Cardiac muscle cell (in vitro differentiated cells and primary cell): ENCODE results near the gene TBC1D10B. TPM values are rescaled to one million over a fixed set of nuclear protein-coding genes. Genes with fewer than 3 reads are reported as not detected.

ENCODE experiments used
- DNase-seq, 2 donors: peaks; one replicate each; pipeline versions ENCODE4 v3.0.0 to v3.0.0-alpha.2; 2010 to 2017; ENCODE audit warnings: low read depth in 1 of 2, low spot score in 1 of 2
- H3K27ac ChIP-seq: fragments of 200-600 bp; sonication (generic); 2 replicates; pipeline ENCODE4 v1.5.1; 2016
- H3K27me3 ChIP-seq: fragments of 200-600 bp; sonication (generic); 2 replicates; pipeline ENCODE4 v1.6.0; 2016; ENCODE audit warnings: control low read depth
- H3K36me3 ChIP-seq: fragments of 200-600 bp; sonication (generic); 2 replicates; pipeline ENCODE4 v1.5.1; 2016; ENCODE audit warnings: control low read depth
- H3K4me1 ChIP-seq: fragments of 200-600 bp; sonication (generic); 2 replicates; pipeline ENCODE4 v1.8.1; 2017; ENCODE audit warnings: low read depth, mild to moderate bottlenecking, mixed run types
- H3K4me3 ChIP-seq: fragments of 200-600 bp; sonication (generic); 2 replicates; pipeline ENCODE4 v1.5.1; 2016; ENCODE audit warnings: mild to moderate bottlenecking
- H3K9me3 ChIP-seq: fragments of 200-600 bp; sonication (generic); 2 replicates; pipeline ENCODE4 v1.5.1; 2017; ENCODE audit warnings: low read depth, mild to moderate bottlenecking, control low read depth
- CTCF ChIP-seq: IDR thresholded peaks from 2 replicates; pipeline ENCODE4 v1.5.1; 2012; ENCODE audit warnings: low read depth, mild to moderate bottlenecking, low read length
- polyA plus RNA-seq: library from polyadenylated mRNA; unstranded; fragments of >200 nt; fragmentation: Nextera tagmentation; extraction: Ambion mirVana; gene quantifications from 2 replicates; pipeline ENCODE4 v1.2.1, GENCODE V29; 2016
- total RNA-seq: library from RNA; depleted of rRNA; stranded (reverse); fragments of >200 nt; gene quantifications from 2 replicates; pipeline ENCODE4 v1.2.3, GENCODE V29; 2016

Gene TBC1D10B
- total and polyA plus RNA-seq, 2 experiments from 2014 or later: 39.9 to 58.4 TPM

DNA sequence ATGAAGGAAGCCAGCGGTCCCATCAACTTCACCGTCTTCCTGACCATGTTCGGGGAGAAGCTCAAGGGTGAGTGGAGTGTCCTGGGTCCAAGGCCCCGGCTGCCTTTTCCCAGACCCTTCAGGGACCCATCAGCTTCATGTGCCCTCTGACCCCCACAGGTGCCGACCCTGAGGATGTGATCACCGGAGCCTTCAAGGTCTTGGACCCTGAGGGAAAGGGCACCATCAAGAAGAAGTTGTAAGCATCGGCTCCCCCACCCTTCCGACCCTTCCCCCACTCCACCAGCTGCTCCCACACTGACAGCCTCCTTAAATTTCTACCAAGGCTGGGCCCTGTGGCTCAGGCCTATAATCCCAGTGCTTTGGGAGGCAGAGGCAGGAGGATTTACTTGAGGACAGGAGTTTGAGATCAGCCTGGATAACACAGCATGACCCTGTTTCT is 6.2 kb upstream of the TBC1D10B start:
- peaks cover 23% of the 10 kb centered on the region for H3K4me1 ChIP-seq
- no peak overlapping the region for H3K4me3 ChIP-seq
- H3K27me3 ChIP-seq: no peaks in the 10 kb centered on the region
- no peak for DNase-seq
- H3K27ac ChIP-seq: peak overlapping the region; percentile 98
- no peaks in the 10 kb centered on the region for H3K36me3 ChIP-seq
- TF ChIP-seq CTCF: no peak
- no peaks in the 10 kb centered on the region for H3K9me3 ChIP-seq

DNA sequence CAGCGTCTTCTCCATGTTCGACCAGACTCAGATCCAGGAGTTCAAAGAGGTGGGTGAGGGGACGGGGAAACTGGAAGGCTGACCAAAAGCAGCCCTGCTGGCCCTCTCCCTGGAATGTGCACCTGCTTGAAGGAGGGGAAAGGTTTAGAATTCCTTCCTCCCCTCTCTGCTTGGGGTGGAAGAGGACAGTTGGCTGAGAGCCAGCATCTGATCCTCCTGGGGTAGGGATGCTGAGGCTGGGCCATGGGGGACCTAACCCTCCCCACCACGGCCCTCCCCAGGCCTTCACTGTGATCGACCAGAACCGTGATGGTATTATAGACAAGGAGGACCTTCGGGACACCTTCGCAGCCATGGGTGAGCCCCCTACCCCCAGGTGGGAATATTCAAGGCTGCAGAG is 5.6 kb upstream of the TBC1D10B start:
- DNase-seq: no peak
- peaks cover 25% of the 10 kb centered on the region for H3K4me1 ChIP-seq
- H3K4me3 ChIP-seq: no peak overlapping the region
- no peaks in the 10 kb centered on the region for H3K27me3 ChIP-seq
- no peaks in the 10 kb centered on the region for H3K9me3 ChIP-seq
- no peaks in the 10 kb centered on the region for H3K36me3 ChIP-seq
- TF ChIP-seq CTCF: no peak
- H3K27ac ChIP-seq: no peak overlapping the region

DNA sequence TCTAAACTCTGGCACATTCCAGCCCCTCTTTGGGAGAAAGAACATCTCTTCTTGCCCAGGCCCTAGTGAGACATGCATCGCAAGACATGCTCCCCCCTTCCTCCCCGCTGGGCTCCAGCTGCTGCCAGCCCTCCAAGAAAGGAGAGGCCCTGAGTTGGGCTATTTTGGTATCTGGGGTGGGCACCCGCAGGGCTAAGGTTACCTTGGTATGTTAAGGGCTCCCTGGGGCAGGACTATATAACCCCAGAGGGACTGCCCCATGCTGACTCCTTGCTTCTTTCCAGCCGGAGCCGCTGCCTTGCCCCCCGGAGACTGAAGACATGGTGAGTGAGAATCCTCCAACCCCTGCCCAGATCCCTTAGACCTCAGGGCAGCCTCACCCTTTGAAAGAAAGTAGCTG is 4.2 kb upstream of the TBC1D10B start, which contains the start of gene MYL11:
MYL11 (plus strand) TSS at position 265 of the 400 bp plus-strand sequence; CDS start at position 321, 56 bp downstream.
- H3K36me3 ChIP-seq: no peaks in the 10 kb centered on the region
- no peaks in the 10 kb centered on the region for H3K27me3 ChIP-seq
- H3K27ac ChIP-seq: no peak within 1 kb of the TSS
- H3K4me3 ChIP-seq: no peak within 1 kb of the TSS
- no peak for DNase-seq
- TF ChIP-seq CTCF: no peak
- H3K9me3 ChIP-seq: no peaks in the 10 kb centered on the region
- H3K4me1 ChIP-seq: peaks cover 25% of the 10 kb centered on the region

DNA sequence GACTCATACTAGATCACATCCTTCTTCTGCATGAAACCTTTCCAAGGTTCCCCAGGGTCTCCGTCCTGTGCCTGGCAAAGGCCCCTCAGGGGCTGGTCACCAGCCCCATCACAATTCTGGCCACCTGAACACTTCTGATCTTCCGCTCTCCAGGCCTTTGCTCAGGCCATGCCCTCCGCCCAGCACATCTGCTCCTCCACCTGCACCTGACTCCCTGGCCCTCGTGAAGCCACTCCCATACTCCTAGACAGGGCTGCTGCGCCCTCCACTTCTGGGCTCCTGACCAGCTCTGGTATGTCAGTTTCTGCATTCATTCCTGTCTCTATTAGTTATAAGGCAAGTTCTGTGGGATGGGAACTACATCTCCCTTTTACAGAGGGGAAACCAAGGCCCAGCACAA is 2.4 kb upstream of the TBC1D10B start:
- no peak for DNase-seq
- Histone ChIP-seq H3K36me3 (no peaks in the 10 kb centered on the region), H3K27me3 (no peaks in the 10 kb centered on the region), H3K4me1 (peaks cover 37% of the 10 kb centered on the region), H3K27ac (peak overlapping the region; percentile 93), H3K9me3 (no peaks in the 10 kb centered on the region), H3K4me3 (no peak overlapping the region)
- no peak for TF ChIP-seq CTCF

- no peak overlapping the region for H3K4me3 ChIP-seq
- no peaks in the 10 kb centered on the region for H3K27me3 ChIP-seq
- peak in 1 of 2 donors; percentile 32 for DNase-seq
- peaks cover 38% of the 10 kb centered on the region for H3K4me1 ChIP-seq
- peak overlapping the region; percentile 93 for H3K27ac ChIP-seq
- no peaks in the 10 kb centered on the region for H3K9me3 ChIP-seq
- TF ChIP-seq CTCF: no peak
- no peaks in the 10 kb centered on the region for H3K36me3 ChIP-seq
Observed at GRCh38 chr16:30372038-30372712, 1.9 kb upstream of the TBC1D10B start.
